ENCODE measurements around the gene PITPNC1. TPM values are rescaled to one million over a fixed set of nuclear protein-coding genes. Genes with fewer than 3 reads are reported as not detected.
"Not testable (repeated sequence)": the region's sequence is repeated elsewhere in the genome, so short reads cannot be mapped to it uniquely, and the experiment has no call there.

PITPNC1 gene
- total RNA-seq, 1 experiment from 2014 or later = 20.8 TPM

- no TSS peak for BruUV-seq (replicated peaks)
- Histone ChIP-seq H3K27ac (ENCODE audit: low read length) (no peak overlapping the region), H3K4me3 (ENCODE audit: low read depth in 2 of 2, low read length in 2 of 2) (no peak overlapping the region), H3K27me3 (ENCODE audit: control insufficient read depth, insufficient read depth, low read length) (no peaks in the 10 kb centered on the region), H3K36me3 (ENCODE audit: control insufficient read depth, insufficient read depth, low read length) (peaks cover 32% of the 10 kb centered on the region), H3K4me1 (ENCODE audit: control insufficient read depth, insufficient read depth, low read length) (no peaks in the 10 kb centered on the region), H3K9me3 (ENCODE audit: control insufficient read depth, insufficient read depth, low read depth, low read length) (no peaks in the 10 kb centered on the region)
- in situ Hi-C loops (cut with HindIII; ENCODE audit: low pct_unique_long_range_greater_than_20kb, low sequenced_read_pairs) (no loop called here), intact Hi-C loops (cut with micrococcal nuclease; ENCODE audit: unreplicated experiment) (no loop called here)
- CTCF ChIA-PET = no interaction called here
- ATAC-seq = no peak
- no peak for DNase-seq (ENCODE audit: low read depth, low spot score)
- no peak for TF ChIP-seq POLR2AphosphoS5 (IDR thresholded peaks at IDR 0.05; ENCODE audit: low read depth, low read length)
- no peak for TF ChIP-seq CTCF (IDR thresholded peaks at IDR 0.05)
- TF ChIP-seq TCF7L2 (IDR thresholded peaks at IDR 0.05; ENCODE audit: low read depth, low read length) = no peak
- no peak for TF ChIP-seq SIN3A (IDR thresholded peaks at IDR 0.05; ENCODE audit: borderline replicate concordance, insufficient read depth, low read depth, low read length)
- no peak for TF ChIP-seq REST (IDR thresholded peaks at IDR 0.05; ENCODE audit: insufficient read depth in 1 of 2, low read depth in 2 of 2, low read length in 1 of 2)
- POLR2A ChIA-PET = no interaction called here
Measured at GRCh38 chr17:67725373-67725791, 348.3 kb downstream of the PITPNC1 start.

- ChIA-PET CTCF (no interaction called here), POLR2A (no interaction called here)
- H3K9me3 ChIP-seq (ENCODE audit: control insufficient read depth, insufficient read depth, low read depth, low read length) = no peaks in the 10 kb centered on the region
- intact Hi-C loops (cut with micrococcal nuclease; ENCODE audit: unreplicated experiment) (no loop called here), in situ Hi-C loops (cut with HindIII; ENCODE audit: low pct_unique_long_range_greater_than_20kb, low sequenced_read_pairs) (no loop called here)
- H3K4me3 ChIP-seq (ENCODE audit: low read depth in 2 of 2, low read length in 2 of 2) = no peak overlapping the region
- H3K27ac ChIP-seq (ENCODE audit: low read length) = no peak overlapping the region
- TF ChIP-seq POLR2AphosphoS5 (IDR thresholded peaks at IDR 0.05; ENCODE audit: low read depth, low read length) (no peak), TCF7L2 (IDR thresholded peaks at IDR 0.05; ENCODE audit: low read depth, low read length) (no peak), REST (IDR thresholded peaks at IDR 0.05; ENCODE audit: insufficient read depth in 1 of 2, low read depth in 2 of 2, low read length in 1 of 2) (no peak), CTCF (IDR thresholded peaks at IDR 0.05) (no peak), SIN3A (IDR thresholded peaks at IDR 0.05; ENCODE audit: borderline replicate concordance, insufficient read depth, low read depth, low read length) (no peak)
- ATAC-seq (no peak), DNase-seq (ENCODE audit: low read depth, low spot score) (no peak)
- H3K36me3 ChIP-seq (ENCODE audit: control insufficient read depth, insufficient read depth, low read length) = peaks cover 31% of the 10 kb centered on the region
- H3K27me3 ChIP-seq (ENCODE audit: control insufficient read depth, insufficient read depth, low read length) = no peaks in the 10 kb centered on the region
- no TSS peak for BruUV-seq (replicated peaks)
- no peaks in the 10 kb centered on the region for H3K4me1 ChIP-seq (ENCODE audit: control insufficient read depth, insufficient read depth, low read length)
Measured at GRCh38 chr17:67725807-67726206, 348.7 kb downstream of the PITPNC1 start.

- H3K4me3 ChIP-seq (ENCODE audit: low read depth in 2 of 2, low read length in 2 of 2); in situ Hi-C loops (cut with HindIII; ENCODE audit: low pct_unique_long_range_greater_than_20kb, low sequenced_read_pairs); intact Hi-C loops (cut with micrococcal nuclease; ENCODE audit: unreplicated experiment); H3K27me3 ChIP-seq (ENCODE audit: control insufficient read depth, insufficient read depth, low read length); H3K9me3 ChIP-seq (ENCODE audit: control insufficient read depth, insufficient read depth, low read depth, low read length); ATAC-seq; CTCF ChIA-PET; BruUV-seq (replicated peaks); H3K27ac ChIP-seq (ENCODE audit: low read length); H3K4me1 ChIP-seq (ENCODE audit: control insufficient read depth, insufficient read depth, low read length); DNase-seq (ENCODE audit: low read depth, low spot score): not testable (repeated sequence)
- POLR2A ChIA-PET = interaction anchor here (0.6 kb wide), 1 partner anchor 284 kb away, joined by 7 read pairs; no protein-coding TSS in a partner anchor
- H3K36me3 ChIP-seq (ENCODE audit: control insufficient read depth, insufficient read depth, low read length) = peaks cover 18% of the 10 kb centered on the region
Measured at GRCh38 chr17:67727152-67728039, 350.3 kb downstream of the PITPNC1 start.

Data from Panc1 (cell line).